Skin of body (tissue), 2 donors: Measurements from ENCODE around the gene SNRPA. TPM values are rescaled to one million over a fixed set of nuclear protein-coding genes. Genes with fewer than 3 reads are reported as not detected.
"Not testable (repeated sequence)": the region's sequence is repeated elsewhere in the genome, so short reads cannot be mapped to it uniquely, and the experiment has no call there.

ENCODE experiments used
- DNase-seq: peaks from one replicate; lab custom pipeline; 2025; lab: John Stamatoyannopoulos, UW
- total RNA-seq: library from RNA; depleted of rRNA; stranded (reverse); fragments of >200 nt; gene quantifications from one replicate; pipeline ENCODE4 v1.2.3, GENCODE V29; 2014

Gene SNRPA
- total RNA-seq, 1 donor from 2014 or later, result 36.6 TPM

DNA sequence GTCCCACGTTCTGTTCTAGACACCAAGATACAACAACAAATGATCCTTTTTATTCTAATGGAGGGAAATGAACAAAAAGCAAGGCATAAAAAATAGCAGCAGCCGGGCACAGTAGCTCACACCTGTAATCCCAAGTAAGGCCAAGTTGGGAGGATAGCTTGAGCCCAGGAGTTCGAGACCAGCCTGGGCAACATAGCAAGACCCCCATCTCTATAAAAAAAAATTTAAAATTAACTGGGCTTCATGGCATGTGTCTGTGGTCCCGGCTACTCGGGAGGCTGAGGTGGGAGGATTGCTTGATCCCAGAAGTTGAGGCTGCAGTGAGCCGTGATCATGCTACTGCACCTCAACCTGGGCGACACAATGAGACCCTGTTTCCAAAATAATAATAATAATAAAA is 25.4 kb downstream of the SNRPA start:
- no peak for DNase-seq

DNA sequence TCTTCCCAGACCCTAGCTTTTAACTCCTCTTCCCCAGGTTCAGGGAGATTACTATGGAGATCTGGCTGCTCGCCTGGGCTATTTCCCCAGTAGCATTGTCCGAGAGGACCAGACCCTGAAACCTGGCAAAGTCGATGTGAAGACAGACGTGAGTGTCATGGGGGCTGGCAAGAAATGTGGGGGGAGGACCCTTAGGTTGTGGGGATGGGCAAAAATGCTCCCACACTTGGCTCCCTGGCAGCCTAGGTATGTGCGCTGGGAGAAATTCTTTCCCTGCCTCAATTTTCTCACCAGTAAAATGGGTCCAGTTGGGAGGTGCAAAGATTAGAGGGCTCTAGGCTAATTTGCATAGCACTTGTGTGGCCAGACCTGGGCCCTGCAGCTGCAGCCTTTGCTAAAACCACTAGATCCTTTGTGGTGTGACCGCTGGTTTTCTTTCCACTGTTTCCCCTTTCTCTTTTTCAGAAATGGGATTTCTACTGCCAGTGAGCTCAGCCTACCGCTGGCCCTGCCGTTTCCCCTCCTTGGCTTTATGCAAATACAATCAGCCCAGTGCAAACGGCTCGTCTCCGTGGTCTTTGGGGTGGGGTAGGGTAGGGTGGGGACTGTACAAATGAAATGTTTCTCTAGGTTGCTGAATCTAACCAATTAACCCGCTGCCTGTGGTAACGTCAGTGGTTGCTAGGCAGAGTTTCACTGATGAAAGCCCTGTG is 26.1 kb downstream of the SNRPA start:
- DNase-seq, result peak; percentile 95

GRCh38 chr19:40777645-40777936 is 26.6 kb downstream of the SNRPA start:
- DNase-seq, result no peak

GRCh38 chr19:40777937-40778705 is 27.1 kb downstream of the SNRPA start, which contains the start of gene RAB4B:
RAB4B (plus strand) TSS chr19:40778247; CDS start chr19:40778376, 129 bp downstream.
- peak; percentile 100 for DNase-seq

DNA sequence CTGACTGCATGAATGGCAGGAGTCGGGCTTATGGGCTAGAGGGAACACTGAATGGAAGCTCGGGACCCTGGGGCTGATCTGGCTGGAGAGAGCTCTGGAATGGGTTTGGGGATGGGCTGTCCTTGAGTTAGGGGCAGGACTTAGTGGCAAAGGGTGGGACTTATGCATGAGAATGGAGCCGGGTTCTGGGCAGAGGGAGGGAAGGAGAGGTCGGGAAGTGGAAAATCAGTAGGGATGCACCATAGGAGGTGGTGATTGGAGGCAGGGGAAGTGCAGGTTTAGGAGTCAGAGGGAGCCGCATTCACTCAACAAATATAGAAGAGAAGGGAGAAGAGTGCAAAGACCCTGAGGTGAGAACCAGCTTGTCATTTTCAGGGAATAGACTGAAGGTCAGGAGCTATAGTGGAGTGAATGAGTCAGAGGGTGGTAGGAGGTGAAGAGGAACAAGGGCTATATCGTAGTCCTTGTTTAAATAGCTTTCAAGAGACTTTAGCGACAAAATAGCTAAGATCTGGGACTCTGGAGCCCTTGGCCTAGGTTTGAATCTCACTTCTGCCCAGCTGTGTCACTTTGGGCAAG is 27.8 kb downstream of the SNRPA start:
- DNase-seq, result peak; percentile 98

DNA sequence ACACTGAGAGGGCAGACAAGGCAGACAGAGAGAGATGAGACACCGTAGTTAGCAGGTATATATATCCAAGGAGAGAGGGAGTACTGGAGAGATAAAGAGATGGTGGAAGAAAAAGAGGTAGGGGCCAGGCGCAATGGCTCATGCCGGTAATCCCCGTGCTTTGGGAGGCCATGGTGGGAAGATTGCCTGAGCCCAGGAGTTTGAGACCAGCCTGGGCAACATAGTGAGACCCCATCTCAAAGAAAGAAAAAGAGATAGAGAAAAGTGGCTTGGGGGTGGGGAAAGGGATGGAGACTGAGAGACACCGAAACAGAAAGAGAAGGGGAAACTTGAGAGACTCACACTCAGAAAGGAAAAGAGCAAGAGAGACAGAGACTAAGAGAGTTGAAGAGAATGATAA is 29.6 kb downstream of the SNRPA start:
- no peak for DNase-seq

DNA sequence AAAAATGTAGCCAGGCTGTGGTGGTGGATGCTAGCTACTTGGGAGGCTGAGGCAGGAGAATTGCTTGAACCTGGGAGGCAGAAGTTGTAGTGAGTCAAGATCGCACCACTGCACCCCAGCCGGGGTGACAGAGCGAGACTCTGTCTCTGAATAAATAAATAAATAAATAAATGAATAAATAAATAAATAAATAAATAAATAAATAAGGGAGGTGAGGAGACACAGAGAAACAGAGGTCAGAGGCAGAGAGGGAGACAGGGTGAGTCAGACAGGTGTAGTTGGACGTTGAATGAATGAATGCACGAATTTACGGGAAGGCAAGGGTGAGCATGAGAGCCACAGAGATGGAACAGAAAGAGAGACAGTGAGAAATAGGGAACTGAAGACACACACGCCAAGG is 30.1 kb downstream of the SNRPA start:
- no peak for DNase-seq

DNA sequence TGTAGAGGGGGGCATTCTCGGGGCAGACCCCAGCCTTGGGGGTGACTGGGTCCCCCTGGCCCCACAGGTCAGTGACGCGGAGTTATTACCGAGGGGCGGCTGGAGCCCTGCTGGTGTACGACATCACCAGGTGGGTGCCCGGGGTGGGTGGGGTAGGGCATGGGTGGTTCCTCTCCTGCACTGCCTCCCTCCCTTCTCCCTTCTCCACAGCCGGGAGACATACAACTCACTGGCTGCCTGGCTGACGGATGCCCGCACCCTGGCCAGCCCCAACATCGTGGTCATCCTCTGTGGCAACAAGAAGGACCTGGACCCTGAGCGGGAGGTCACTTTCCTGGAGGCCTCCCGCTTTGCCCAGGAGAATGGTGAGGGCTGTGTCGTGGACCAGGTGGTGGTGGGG is 32.7 kb downstream of the SNRPA start:
- DNase-seq, result no peak

GRCh38 chr19:40784146-40784545 is 33.1 kb downstream of the SNRPA start:
- not testable (repeated sequence) for DNase-seq

DNA sequence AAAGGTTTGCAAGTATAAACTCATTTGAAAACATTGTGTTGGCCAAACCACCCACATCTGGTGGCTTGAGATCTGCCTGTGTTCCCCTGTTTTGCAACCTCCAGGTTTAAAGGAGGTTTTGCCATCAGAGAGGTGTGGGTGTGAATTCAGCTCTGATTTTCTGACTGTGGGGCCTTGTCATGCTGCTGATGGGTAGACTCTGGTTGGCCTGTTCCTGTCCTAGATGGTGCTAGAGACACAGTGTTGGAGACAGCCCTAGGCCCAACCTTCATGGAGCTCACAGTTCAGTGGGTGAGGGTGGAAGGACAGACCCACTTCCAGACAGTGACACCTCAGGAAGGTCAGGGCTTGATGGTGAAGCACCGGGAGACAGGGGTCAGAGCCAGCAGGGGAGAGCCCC is 34.5 kb downstream of the SNRPA start:
- DNase-seq, result no peak

DNA sequence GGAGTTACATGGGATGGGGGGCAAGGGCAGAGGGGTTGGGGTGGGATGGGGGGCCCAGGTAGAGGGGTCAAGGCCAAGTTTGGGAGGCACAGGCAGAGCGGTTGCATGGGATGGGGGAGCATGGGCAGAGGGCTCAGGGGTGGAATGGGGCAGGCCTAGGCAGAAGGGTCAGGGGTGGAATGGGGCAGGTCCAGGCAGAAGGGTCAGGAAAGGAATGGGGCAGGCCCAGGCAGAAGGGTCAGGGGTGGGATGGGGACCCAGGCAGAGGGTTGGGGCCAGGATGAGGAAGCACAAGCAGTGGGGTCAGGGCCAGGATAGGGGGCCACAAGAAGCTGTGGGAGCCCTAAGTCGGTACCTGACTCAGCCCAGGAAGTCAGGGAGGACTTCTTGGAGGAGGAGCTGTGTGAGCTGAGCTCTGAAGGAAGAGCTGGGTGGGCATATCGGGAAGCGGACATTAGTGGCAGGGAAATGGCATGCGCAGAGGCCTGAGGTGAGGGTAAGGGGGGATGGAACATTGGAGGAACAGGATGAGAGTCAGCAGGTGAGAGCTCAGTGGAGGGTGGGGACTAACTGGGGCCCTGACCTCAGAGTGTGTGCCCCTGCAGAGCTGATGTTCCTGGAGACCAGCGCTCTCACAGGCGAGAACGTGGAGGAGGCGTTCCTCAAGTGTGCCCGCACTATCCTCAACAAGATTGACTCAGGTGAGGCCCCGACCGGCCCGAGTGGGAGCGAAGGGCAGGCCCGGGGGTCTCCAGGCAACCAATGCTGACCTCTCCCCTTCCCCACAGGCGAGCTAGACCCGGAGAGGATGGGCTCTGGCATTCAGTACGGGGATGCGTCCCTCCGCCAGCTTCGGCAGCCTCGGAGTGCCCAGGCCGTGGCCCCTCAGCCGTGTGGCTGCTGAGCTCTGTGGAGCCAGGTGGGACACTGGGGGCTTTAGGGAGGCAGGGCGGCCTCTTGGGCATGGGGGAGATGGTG is 35.3 kb downstream of the SNRPA start:
- no peak for DNase-seq

DNA sequence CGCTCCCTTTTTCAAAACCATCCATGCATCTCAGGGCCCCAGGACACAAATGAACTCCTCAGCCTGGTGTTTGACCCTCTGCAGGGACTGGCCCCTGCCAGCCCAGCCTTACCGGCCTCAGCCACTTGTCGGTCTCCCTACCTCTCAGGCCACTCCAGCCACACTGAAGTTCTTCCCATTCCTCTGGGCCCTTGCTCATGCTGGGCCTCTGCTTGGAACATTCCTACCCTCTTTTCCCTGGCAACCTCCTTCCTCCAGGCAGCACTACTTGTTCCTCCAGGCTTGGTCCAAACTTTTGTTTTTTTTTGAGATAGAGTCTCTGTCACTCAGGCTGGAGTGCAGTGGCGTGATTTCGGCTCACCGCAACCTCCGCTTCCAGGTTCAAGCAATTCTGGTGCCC is 40.3 kb downstream of the SNRPA start:
- no peak for DNase-seq

GRCh38 chr19:40791996-40792395 is 41.0 kb downstream of the SNRPA start:
- DNase-seq, result no peak

DNA sequence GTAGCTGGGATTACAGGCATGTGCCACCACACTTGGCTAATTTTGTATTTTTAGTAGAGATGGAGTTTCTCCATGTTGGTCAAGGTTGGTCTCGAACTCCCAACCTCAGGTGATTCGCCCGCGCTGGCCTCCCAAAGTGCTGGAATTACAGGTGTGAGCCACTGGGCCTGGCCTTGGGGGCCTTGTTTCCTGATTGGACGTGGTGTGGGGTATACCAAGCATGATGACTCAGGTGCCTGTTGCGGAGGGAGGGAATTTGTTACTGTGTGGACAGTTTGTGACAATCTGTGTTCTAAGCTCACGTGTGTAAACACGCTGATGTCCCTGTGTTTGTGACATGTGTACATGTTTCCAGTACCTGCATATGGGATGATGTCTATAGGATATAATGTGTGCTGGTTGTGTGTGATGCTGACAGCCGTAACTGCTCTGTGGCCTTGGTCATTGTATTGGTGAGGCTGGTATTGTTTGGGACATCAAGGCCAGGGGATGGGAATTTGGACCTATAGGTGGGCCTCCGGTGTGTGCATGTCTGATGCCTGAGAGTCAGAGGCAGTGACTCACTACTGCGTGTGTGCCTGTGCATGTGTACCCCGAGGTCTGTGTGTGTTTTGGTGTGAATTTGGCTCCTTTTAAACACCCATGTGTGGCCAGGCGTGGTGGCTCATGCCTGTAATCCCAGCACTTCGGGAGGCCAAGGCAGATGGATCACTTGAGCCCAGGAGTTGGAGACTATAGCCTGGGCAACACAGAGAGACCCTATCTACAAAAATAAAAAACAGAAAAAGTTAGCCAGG is 46.4 kb downstream of the SNRPA start:
- DNase-seq, result no peak

GRCh38 chr19:40797963-40798682 is 47.1 kb downstream of the SNRPA start:
- no peak for DNase-seq

DNA sequence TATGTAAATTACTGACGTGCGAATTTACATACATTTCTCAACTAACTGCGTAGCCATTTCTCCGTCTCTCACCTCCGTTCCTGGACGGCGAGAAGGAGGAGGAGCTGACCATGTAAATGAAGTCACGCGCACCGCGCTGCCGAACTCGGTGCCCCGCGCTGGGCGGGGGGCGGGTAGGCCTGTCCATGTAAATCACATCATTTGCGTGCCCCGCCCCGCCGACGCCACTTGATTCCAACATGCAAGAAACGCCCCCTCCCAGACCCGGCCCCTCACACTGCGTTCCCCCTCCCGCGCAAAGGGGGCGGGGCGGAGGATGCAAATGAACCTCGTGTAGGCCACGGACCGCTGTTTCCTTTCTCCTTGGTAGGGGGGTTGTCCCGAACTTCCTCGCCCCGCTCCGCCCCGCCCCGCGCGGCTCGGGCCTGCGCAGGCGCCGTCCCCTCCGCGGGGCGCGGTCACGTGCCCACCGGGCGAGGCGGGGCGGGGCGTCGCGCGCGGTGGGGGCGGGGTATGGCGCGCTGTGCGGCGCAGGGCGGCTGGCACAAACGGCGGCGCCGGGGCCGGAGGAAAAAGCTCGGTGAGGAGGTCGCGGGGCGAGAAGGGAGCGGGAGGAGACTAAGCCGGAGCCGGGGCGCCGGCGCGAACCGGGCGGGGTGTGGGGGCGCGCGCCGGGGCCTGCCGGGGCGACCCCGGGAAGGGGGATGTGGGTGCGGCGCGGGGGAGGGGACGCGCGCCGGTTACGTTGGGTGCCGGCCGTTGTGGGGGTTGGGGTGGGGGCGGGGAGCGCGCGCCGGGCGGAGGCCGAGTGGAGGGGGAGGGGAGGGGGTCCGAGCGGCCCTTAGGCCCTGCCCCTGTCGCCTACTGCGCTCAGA is 47.9 kb downstream of the SNRPA start, which contains the start of gene EGLN2:
Gene EGLN2 (plus strand): TSS at position 509 of the 875 bp plus-strand sequence. CDS start 1,382 bp downstream, outside the sequence.
- peak; percentile 99 for DNase-seq

DNA sequence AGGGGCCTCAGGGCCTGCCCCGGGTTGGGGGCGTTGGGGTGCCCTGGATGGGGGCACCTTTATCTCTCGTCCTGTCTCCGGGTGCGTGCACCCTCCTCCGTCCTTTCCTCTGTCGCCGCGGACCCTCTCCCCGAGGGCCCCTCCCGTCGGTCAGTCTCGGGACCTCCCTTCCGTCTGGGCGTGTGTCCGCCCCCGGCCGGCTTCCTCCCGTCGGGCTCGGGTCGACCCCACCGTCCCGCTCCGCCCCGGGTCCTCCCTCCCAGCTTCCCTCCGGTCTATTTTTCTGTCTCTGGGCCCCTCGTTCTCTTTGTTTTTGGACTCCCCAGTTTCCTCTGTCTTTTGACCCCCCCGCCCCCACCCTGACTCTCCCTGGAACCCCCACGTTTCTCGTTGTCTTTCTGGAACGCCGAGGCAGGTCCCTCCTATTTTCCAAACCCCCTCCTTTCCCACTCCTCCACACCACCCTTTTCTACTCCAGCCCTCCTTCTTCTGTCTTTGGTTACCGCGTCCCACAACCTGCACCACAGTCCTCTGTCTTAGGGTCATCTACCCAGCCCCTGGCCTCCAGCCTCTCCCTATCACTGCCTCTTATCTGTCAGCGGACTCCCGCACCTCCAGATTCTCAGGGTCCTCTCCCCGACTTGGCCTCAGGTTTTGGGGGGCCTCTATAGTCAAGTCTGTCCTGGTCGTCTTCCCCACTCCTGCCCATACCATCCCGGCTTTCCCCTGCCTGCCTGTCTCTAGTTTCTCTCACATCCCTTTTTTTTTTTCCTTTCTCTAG is 48.7 kb downstream of the SNRPA start:
- DNase-seq, result no peak
